Nephron (organoid): ENCODE results near the gene EGFL6.
"Not testable (repeated sequence)": the region's sequence is repeated elsewhere in the genome, so short reads cannot be mapped to it uniquely, and the experiment has no call there.

Experiments used
- H3K27ac Mint-ChIP-seq, 3 experiments: 2 replicates each; pipeline ENCODE4 v1.8.0; 2020; ENCODE audit warnings: mixed read lengths in 3 of 3, mild to moderate bottlenecking in 2 of 3, moderate library complexity in 1 of 3
- H3K27me3 Mint-ChIP-seq: 2 replicates; pipeline ENCODE4 v1.8.0; 2021; ENCODE audit warnings: low read depth, mild to moderate bottlenecking, moderate library complexity, mixed read lengths
- H3K36me3 Mint-ChIP-seq: 2 replicates; pipeline ENCODE4 v1.8.0; 2020; ENCODE audit warnings: low read depth, mixed read lengths
- H3K4me1 Mint-ChIP-seq: 2 replicates; pipeline ENCODE4 v1.8.0; 2020; ENCODE audit warnings: mixed read lengths
- H3K4me3 Mint-ChIP-seq, 3 experiments: 2 replicates each; pipeline ENCODE4 v1.8.0; 2020; ENCODE audit warnings: mild to moderate bottlenecking in 3 of 3, mixed read lengths in 3 of 3, moderate library complexity in 2 of 3
- H3K9me3 Mint-ChIP-seq: 2 replicates; pipeline ENCODE4 v1.8.0; 2020; ENCODE audit warnings: mixed read lengths
- CTCF ChIP-seq, 3 experiments: fragments of 200-600 bp; sonication (generic); IDR thresholded peaks; one replicate each; pipeline ENCODE4 v1.5.0; 2021; ENCODE audit warnings: antibody characterized with exemption in 3 of 3; ENCODE audit not compliant: unreplicated experiment in 3 of 3

Gene EGFL6

GRCh38 chrX:13664020-13664419, 94.6 kb downstream of the EGFL6 start:
- no peak for TF ChIP-seq CTCF (IDR thresholded peaks at IDR 0.05; ENCODE audit: unreplicated experiment in 3 of 3)
- H3K27ac Mint-ChIP-seq: no peak overlapping the region
- H3K4me1 Mint-ChIP-seq: peaks cover 9% of the 10 kb centered on the region
- no peak overlapping the region for H3K4me3 Mint-ChIP-seq
- H3K9me3 Mint-ChIP-seq: peaks cover 3% of the 10 kb centered on the region
- no peaks in the 10 kb centered on the region for H3K27me3 Mint-ChIP-seq
- H3K36me3 Mint-ChIP-seq: peaks cover 33% of the 10 kb centered on the region

GRCh38 chrX:13666836-13667235, 97.4 kb downstream of the EGFL6 start:
- Mint-ChIP-seq H3K36me3 (peaks cover 23% of the 10 kb centered on the region), H3K4me1 (peaks cover 9% of the 10 kb centered on the region), H3K4me3 (no peak overlapping the region), H3K27me3 (no peaks in the 10 kb centered on the region), H3K9me3 (peaks cover 5% of the 10 kb centered on the region), H3K27ac (no peak overlapping the region)
- TF ChIP-seq CTCF (IDR thresholded peaks at IDR 0.05; ENCODE audit: unreplicated experiment in 3 of 3): no peak

DNA sequence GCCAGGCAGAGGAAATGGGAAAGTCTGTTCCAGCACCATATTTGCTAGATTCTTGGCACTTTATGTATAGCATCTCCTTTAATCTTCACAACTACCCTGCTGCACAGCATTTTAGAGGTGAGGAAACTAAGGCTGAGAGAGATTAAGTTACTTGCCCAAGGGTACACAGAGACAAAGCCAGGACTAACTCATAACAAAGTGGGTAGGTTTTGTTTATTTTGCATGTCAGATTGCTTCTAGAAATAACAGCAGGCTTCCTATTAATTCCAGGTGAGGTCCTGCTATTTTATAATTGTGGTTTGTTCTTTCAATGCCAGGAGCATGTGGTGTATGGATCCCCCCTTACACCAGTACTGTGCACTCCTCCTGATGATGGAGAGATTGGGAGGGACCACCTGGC, 98.5 kb downstream of the EGFL6 start:
- Mint-ChIP-seq H3K36me3 (peaks cover 19% of the 10 kb centered on the region), H3K4me1 (peaks cover 1% of the 10 kb centered on the region), H3K27ac (no peak overlapping the region), H3K27me3 (no peaks in the 10 kb centered on the region), H3K4me3 (no peak overlapping the region), H3K9me3 (peaks cover 2% of the 10 kb centered on the region)
- TF ChIP-seq CTCF (IDR thresholded peaks at IDR 0.05; ENCODE audit: unreplicated experiment in 3 of 3): no peak

DNA sequence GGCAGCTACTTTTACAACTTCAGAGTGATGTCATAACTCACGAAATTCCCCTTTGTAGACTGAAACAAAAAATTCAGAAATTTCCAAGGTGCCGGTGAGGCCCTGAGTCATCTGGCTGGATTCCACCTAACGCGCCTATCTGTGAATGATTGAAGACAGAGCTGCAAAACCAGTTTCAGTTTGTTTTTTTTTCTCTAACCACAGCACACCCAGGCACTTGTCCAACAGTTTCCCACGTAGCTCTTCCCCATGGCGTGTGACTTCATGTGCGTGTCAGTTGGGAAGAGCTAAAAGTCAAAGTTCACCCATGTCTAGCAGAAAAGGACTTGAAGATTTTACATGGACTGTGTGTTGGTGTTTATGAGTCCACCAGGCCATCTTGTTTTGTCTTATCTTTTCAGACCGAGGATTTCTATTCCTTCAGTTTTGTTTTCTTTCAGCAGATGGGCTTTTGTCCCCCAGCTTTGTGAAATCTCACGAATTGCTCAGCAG, 99.9 kb downstream of the EGFL6 start:
- H3K27me3 Mint-ChIP-seq: no peaks in the 10 kb centered on the region
- H3K4me1 Mint-ChIP-seq: no peaks in the 10 kb centered on the region
- H3K4me3 Mint-ChIP-seq: no peak overlapping the region
- H3K36me3 Mint-ChIP-seq: peaks cover 5% of the 10 kb centered on the region
- H3K27ac Mint-ChIP-seq: peak overlapping the region; percentile 64 to 87 (median 85)
- peaks cover 2% of the 10 kb centered on the region for H3K9me3 Mint-ChIP-seq
- no peak for TF ChIP-seq CTCF (IDR thresholded peaks at IDR 0.05; ENCODE audit: unreplicated experiment in 3 of 3)

- not testable (repeated sequence) for H3K4me3 Mint-ChIP-seq, H3K4me1 Mint-ChIP-seq, H3K36me3 Mint-ChIP-seq, H3K9me3 Mint-ChIP-seq, H3K27me3 Mint-ChIP-seq
- peak overlapping the region; percentile 64 to 87 (median 85) for H3K27ac Mint-ChIP-seq
These were observed 100.4 kb downstream of the EGFL6 start for GRCh38 chrX:13669755-13670154.

GRCh38 chrX:13670197-13670596, 100.8 kb downstream of the EGFL6 start:
- no peak overlapping the region for H3K27ac Mint-ChIP-seq
- no peaks in the 10 kb centered on the region for H3K27me3 Mint-ChIP-seq
- H3K36me3 Mint-ChIP-seq: no peaks in the 10 kb centered on the region
- H3K4me3 Mint-ChIP-seq: no peak overlapping the region
- peaks cover 2% of the 10 kb centered on the region for H3K9me3 Mint-ChIP-seq
- H3K4me1 Mint-ChIP-seq: no peaks in the 10 kb centered on the region
- TF ChIP-seq CTCF (IDR thresholded peaks at IDR 0.05; ENCODE audit: unreplicated experiment in 3 of 3): no peak
